Astrocyte of the cerebellum (primary cell): ENCODE data around the gene NTN4.
"Not testable (repeated sequence)": the region's sequence is repeated elsewhere in the genome, so short reads cannot be mapped to it uniquely, and the experiment has no call there.

ENCODE experiments used
- DNase-seq: peaks from one replicate; pipeline ENCODE4 v3.0.0-alpha.2; 2011; ENCODE audit warnings: low read depth
- H3K4me3 ChIP-seq: 2 replicates; pipeline ENCODE4 v1.5.1; 2011; ENCODE audit warnings: mild to moderate bottlenecking, low read depth, low read length, moderate library complexity
- CTCF ChIP-seq: IDR thresholded peaks from 2 replicates; pipeline ENCODE4 v1.5.1; 2012; ENCODE audit warnings: low read length, low read depth, moderate library complexity, mild to moderate bottlenecking; ENCODE audit errors: missing control alignments
- in situ Hi-C: cut with HindIII; loops from 2 replicates; pipeline ENCODE4 v1.10.0; 2017; ENCODE audit warnings: low sequenced_read_pairs

The NTN4 gene

GRCh38 chr12:95674163-95674562 is 116.4 kb downstream of the NTN4 start:
- in situ Hi-C loops: no loop called here
- DNase-seq: no peak
- H3K4me3 ChIP-seq: no peak overlapping the region
- no peak for TF ChIP-seq CTCF

- in situ Hi-C loops: no loop called here
- DNase-seq: no peak
- no peak for TF ChIP-seq CTCF
- no peak overlapping the region for H3K4me3 ChIP-seq
Measured at GRCh38 chr12:95673576-95673975, 117.0 kb downstream of the NTN4 start.

- no peak for TF ChIP-seq CTCF
- in situ Hi-C loops: no loop called here
- no peak overlapping the region for H3K4me3 ChIP-seq
- DNase-seq: no peak
Measured at GRCh38 chr12:95672166-95672565, 118.4 kb downstream of the NTN4 start.

GRCh38 chr12:95671265-95671664 is 119.3 kb downstream of the NTN4 start:
- H3K4me3 ChIP-seq: no peak overlapping the region
- TF ChIP-seq CTCF: no peak
- DNase-seq: no peak
- in situ Hi-C loops: no loop called here

GRCh38 chr12:95663525-95663924 is 127.0 kb downstream of the NTN4 start:
- in situ Hi-C loops: no loop called here
- no peak overlapping the region for H3K4me3 ChIP-seq
- no peak for TF ChIP-seq CTCF
- no peak for DNase-seq

- H3K4me3 ChIP-seq: no peak overlapping the region
- no peak for DNase-seq
- no peak for TF ChIP-seq CTCF
- in situ Hi-C loops: no loop called here
Measured at GRCh38 chr12:95661360-95661759, 129.2 kb downstream of the NTN4 start.

- H3K4me3 ChIP-seq: no peak overlapping the region
- in situ Hi-C loops: no loop called here
- no peak for DNase-seq
- no peak for TF ChIP-seq CTCF
Measured at GRCh38 chr12:95658386-95658785, 132.2 kb downstream of the NTN4 start.

- DNase-seq, in situ Hi-C loops, H3K4me3 ChIP-seq: not testable (repeated sequence)
Measured at GRCh38 chr12:95654665-95655064, 135.9 kb downstream of the NTN4 start.
